Left lung (tissue), 10 donors: Measurements from ENCODE around the gene EFTUD2. TPM values are rescaled to one million over a fixed set of nuclear protein-coding genes. Genes with fewer than 3 reads are reported as not detected.
A peak's percentile ranks its signal among the peaks of the same experiment; 100 is the strongest.

Experiments used
- ATAC-seq: fragments of 200-7000 bp; cut with Tn5 transposase; one replicate; pipeline ENCODE4 v1.9.1; 2020; ENCODE audit warnings: moderate library complexity
- DNase-seq, 4 donors: peaks; one replicate each; pipeline ENCODE4 v3.0.0-alpha.2; 2013 to 2020
- H3K27ac ChIP-seq, 2 donors: fragments of 200-600 bp; sonication (generic) in 1 of 2; one replicate each; pipeline versions ENCODE4 v1.5.0 to v1.8.0; 2020 to 2021
- H3K27me3 ChIP-seq, 2 donors: fragments of 200-600 bp; sonication (generic) in 1 of 2; one replicate each; pipeline versions ENCODE4 v1.5.0 to v1.8.0; 2020 to 2021
- H3K36me3 ChIP-seq, 2 donors: fragments of 200-600 bp; sonication (generic) in 1 of 2; one replicate each; pipeline versions ENCODE4 v1.5.0 to v1.8.0; 2020 to 2021
- H3K4me1 ChIP-seq, 2 donors: fragments of 200-600 bp; one replicate each; pipeline ENCODE4 v1.8.0; 2021
- H3K4me3 ChIP-seq, 2 donors: fragments of 200-600 bp; sonication (generic) in 1 of 2; one replicate each; pipeline versions ENCODE4 v1.5.0 to v1.8.0; 2020 to 2021; ENCODE audit warnings: mild to moderate bottlenecking in 1 of 2
- H3K9me3 ChIP-seq, 2 donors: fragments of 200-600 bp; sonication (generic) in 1 of 2; one replicate each; pipeline versions ENCODE4 v1.5.0 to v1.8.0; 2020 to 2021
- intact Hi-C, 2 donors: fragments of 100-400 bp; cut with DNase I; formaldehyde crosslinking; loops; one replicate each; pipeline versions ENCODE4 v1.11.2 to v1.14.2; 2022
- polyA plus RNA-seq, 6 donors: library from polyadenylated mRNA; unstranded; fragments of 120-200 nt; gene quantifications; one replicate each; pipeline ENCODE4 v1.2.1, GENCODE V29; 2013; ENCODE audit not compliant: insufficient read length in 6 of 6
- total RNA-seq, 2 donors: library from RNA; stranded (reverse); fragmentation: NEBNext Ultra II Directional; extraction: Animal tissue kit (Norgen Biotek cat#: 25700); gene quantifications; one replicate each; pipeline ENCODE4 v1.2.1, GENCODE V29; 2021
- TF ChIP-seq, protein P1 (sequence below), 2 donors: fragments of 200-600 bp; sonication (generic) in 1 of 2; IDR thresholded peaks; one replicate each; pipeline versions ENCODE4 v1.5.0 to v1.8.0; 2021; ENCODE audit warnings: antibody characterized with exemption in 2 of 2
- donor health status: DM: no; HTN: yes; CAD: no.
- donor health status: DM: no; HTN: no; CAD: no.

Gene EFTUD2
- total and polyA plus RNA-seq, 8 donors: 83.4 to 112 (median 95.1) TPM

DNA sequence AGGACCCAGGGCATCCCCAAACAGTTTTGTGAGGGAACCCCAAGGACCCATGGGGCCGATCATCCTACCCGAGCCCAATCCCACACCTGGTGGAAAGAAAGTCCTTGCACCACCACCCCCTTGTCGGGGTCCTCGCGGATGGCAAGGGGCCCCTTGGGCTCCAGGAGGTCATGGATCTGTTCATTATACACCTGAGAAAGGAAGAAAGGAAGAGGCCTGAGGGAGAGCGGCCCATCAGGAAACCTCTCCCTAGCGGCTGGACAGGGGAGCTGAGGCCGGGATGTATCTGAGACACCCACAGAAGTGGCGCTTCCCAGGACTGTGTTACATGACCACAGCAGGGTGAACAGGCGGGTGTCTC, 35.5 kb upstream of the EFTUD2 start:
- peaks cover 0 to 37% of the 10 kb centered on the region in 2 donors for H3K36me3 ChIP-seq
- H3K4me1 ChIP-seq: no peaks in the 10 kb centered on the region
- no peaks in the 10 kb centered on the region for H3K27me3 ChIP-seq
- no peaks in the 10 kb centered on the region for H3K9me3 ChIP-seq
- no peak for DNase-seq
- TF ChIP-seq, protein P1, sequence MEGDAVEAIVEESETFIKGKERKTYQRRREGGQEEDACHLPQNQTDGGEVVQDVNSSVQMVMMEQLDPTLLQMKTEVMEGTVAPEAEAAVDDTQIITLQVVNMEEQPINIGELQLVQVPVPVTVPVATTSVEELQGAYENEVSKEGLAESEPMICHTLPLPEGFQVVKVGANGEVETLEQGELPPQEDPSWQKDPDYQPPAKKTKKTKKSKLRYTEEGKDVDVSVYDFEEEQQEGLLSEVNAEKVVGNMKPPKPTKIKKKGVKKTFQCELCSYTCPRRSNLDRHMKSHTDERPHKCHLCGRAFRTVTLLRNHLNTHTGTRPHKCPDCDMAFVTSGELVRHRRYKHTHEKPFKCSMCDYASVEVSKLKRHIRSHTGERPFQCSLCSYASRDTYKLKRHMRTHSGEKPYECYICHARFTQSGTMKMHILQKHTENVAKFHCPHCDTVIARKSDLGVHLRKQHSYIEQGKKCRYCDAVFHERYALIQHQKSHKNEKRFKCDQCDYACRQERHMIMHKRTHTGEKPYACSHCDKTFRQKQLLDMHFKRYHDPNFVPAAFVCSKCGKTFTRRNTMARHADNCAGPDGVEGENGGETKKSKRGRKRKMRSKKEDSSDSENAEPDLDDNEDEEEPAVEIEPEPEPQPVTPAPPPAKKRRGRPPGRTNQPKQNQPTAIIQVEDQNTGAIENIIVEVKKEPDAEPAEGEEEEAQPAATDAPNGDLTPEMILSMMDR (IDR thresholded peaks at IDR 0.05): no peak
- no peak overlapping the region for H3K4me3 ChIP-seq
- intact Hi-C loops: no loop called here
- no peak for ATAC-seq
- no peak overlapping the region for H3K27ac ChIP-seq

DNA sequence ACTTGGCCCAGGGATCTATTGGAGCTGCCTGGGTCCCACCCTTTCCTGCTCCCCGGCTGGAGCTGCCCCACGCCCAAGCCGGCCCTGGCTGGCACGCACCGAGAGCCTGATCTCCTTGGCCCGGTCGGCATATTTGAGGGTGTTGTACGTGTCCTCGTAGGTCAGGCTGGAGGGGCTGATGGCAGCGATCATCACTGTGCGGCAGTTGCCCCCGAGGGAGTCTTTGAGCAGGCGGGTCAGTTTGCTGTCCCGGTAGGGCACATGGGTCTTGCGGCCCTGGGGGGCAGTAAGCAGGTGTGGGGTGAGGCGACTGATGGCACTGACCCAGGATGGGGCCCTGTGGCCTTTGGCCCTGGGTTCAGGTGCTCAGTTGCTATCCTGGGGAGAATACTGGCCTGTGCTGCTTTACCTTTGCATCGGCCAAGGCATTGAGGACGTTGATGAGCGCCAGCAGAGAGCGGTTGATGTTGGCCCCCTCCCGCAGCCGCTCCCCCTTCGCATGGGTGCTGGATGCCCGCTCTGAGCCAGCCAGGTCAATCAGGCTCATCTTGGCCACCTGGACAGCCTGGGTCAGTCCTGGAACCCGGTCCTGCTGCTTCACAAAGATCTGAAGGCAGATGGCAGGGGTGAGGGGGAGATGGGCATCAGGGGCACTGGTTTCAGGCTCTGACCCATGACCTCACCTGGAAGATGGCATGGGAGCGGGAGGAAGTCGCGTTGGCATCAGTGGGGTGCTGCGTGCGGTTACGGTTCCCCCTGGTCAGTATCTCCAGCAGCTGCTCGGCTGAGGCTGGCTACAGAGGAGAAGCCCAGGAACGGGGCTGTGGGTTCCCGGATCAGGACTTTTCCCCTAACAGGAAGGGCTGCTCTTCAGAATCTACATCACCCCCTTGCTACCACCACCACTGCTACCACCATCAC, 34.8 kb upstream of the EFTUD2 start:
- no peak for ATAC-seq
- Histone ChIP-seq H3K4me1 (no peaks in the 10 kb centered on the region), H3K27me3 (no peaks in the 10 kb centered on the region), H3K9me3 (no peaks in the 10 kb centered on the region), H3K4me3 (no peak overlapping the region), H3K27ac (no peak overlapping the region), H3K36me3 (peaks cover 0 to 38% of the 10 kb centered on the region in 2 donors)
- intact Hi-C loops: no loop called here
- peak in 1 of 4 donors; percentile 11 for DNase-seq
- TF ChIP-seq, protein P1 (IDR thresholded peaks at IDR 0.05): no peak

DNA sequence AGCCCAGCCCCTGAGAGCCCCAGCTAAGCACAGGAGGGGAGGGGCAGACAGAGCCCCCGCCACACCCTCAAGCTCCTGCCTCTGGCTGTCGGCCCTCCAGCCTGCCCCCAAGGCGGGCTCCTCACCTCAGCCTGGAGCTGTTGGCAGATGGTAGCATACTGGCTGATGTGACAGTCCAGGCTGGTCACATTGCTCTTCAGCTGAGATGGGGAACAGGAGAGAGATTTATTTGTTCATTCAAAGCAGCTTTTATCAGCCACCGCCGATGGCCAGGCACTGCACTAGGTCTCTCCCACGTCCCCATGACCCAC, 33.5 kb upstream of the EFTUD2 start:
- Histone ChIP-seq H3K4me1 (no peaks in the 10 kb centered on the region), H3K27me3 (no peaks in the 10 kb centered on the region), H3K36me3 (peaks cover 0 to 44% of the 10 kb centered on the region in 2 donors), H3K4me3 (no peak overlapping the region), H3K27ac (no peak overlapping the region), H3K9me3 (no peaks in the 10 kb centered on the region)
- no peak for DNase-seq
- intact Hi-C loops: no loop called here
- no peak for ATAC-seq
- TF ChIP-seq, protein P1 (IDR thresholded peaks at IDR 0.05): no peak

DNA sequence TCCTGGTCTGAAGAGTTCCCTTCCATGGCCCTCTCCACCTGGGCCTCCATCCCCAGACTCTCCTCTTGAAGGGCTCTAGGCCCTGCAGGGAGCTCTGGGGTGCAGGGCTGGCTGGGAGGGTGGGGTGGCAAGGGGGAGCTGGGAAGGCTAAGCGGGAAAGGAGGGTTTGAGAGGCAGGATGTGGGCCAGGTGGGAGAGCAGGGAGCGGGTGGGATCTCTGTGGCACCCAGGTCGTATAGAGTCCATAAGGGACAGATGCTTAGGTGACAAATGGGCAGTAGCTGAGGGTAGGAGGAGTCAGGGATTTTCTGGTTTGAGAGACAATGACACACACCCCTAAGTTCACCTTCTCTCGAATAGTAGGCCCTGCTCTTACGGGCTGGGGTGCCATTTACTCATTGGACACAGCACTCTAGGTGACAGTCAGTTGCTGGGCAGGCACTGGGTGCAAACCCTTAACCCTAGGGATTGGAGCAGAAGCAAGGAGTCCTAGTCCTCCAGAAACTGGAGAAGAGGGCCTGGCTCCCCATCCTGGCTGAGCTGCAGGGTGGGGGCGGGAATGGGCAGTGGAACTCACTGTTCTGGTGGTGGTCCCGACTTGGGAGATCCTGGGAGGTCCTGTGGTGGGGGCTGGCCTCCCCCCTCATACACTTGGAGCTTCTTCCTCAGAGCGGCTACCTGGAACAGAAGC, 33.0 kb upstream of the EFTUD2 start:
- TF ChIP-seq, protein P1 (IDR thresholded peaks at IDR 0.05): no peak
- Histone ChIP-seq H3K4me3 (no peak overlapping the region), H3K4me1 (no peaks in the 10 kb centered on the region), H3K27me3 (no peaks in the 10 kb centered on the region), H3K36me3 (peaks cover 0 to 44% of the 10 kb centered on the region in 2 donors), H3K27ac (no peak overlapping the region), H3K9me3 (no peaks in the 10 kb centered on the region)
- no peak for DNase-seq
- no peak for ATAC-seq
- intact Hi-C loops: no loop called here

DNA sequence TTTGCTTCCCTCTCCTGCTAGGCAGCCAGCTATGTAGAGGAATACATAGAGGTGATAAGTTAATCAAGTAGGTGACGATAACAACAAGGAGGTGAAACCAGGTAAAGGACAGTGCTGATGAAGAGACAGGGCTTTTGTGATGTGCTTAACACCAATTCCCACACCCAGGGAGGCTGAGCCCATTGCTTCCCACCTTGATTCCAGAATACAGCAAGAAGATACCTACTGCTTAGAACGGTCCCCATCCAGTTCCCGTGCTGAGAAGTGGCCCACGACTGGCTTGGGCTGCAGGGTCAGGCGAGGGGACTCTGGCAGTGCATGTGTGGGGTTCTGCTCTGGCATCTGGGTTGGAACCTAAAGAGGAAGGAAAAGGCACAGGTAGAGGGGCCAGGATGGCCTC, 32.1 kb upstream of the EFTUD2 start:
- Histone ChIP-seq H3K9me3 (no peaks in the 10 kb centered on the region), H3K36me3 (peaks cover 0 to 52% of the 10 kb centered on the region in 2 donors), H3K27me3 (no peaks in the 10 kb centered on the region), H3K4me3 (no peak overlapping the region), H3K4me1 (no peaks in the 10 kb centered on the region), H3K27ac (no peak overlapping the region)
- ATAC-seq (no peak), DNase-seq (peak in 1 of 4 donors; percentile 8)
- TF ChIP-seq, protein P1 (IDR thresholded peaks at IDR 0.05): no peak
- intact Hi-C loops: no loop called here
